Vagina (tissue), 2 donors: Measurements from ENCODE around the gene UGT2B10.
"Not testable (repeated sequence)": the region's sequence is repeated elsewhere in the genome, so short reads cannot be mapped to it uniquely, and the experiment has no call there.

ENCODE experiments used
- CTCF ChIP-seq, 3 experiments: fragments of 450-650 bp in 2 of 3; fragments of 200-600 bp in 1 of 3; sonication (generic) in 1 of 3; IDR thresholded peaks; one replicate each; pipeline ENCODE4 v1.5.1; 2017 to 2019; ENCODE audit warnings: antibody characterized with exemption in 3 of 3, mild to moderate bottlenecking in 2 of 3, moderate library complexity in 2 of 3
- POLR2A ChIP-seq, 2 donors: fragments of 450-650 bp; IDR thresholded peaks; one replicate each; pipeline ENCODE4 v1.6.1; 2017; ENCODE audit warnings: antibody characterized with exemption in 2 of 2, mild to moderate bottlenecking in 2 of 2, moderate library complexity in 2 of 2
- POLR2AphosphoS5 ChIP-seq, 2 donors: sonication (generic); formaldehyde crosslinking; IDR thresholded peaks; one replicate each; pipeline ENCODE4 v1.9.0; 2017; ENCODE audit warnings: antibody characterized with exemption in 2 of 2, mild to moderate bottlenecking in 2 of 2, low read depth in 1 of 2; ENCODE audit not compliant: insufficient read depth in 1 of 2

GRCh38 chr4:68818030-68818462 lies 2.3 kb downstream of the UGT2B10 start:
- TF ChIP-seq CTCF (IDR thresholded peaks at IDR 0.05); POLR2AphosphoS5 (IDR thresholded peaks at IDR 0.05; ENCODE audit: insufficient read depth in 1 of 2, low read depth in 1 of 2); POLR2A (IDR thresholded peaks at IDR 0.05): not testable (repeated sequence)
